ENCODE data around the gene CLDN10.

CLDN10 gene

GRCh38 chr13:95553581-95554385 is 1.3 kb downstream of the CLDN10 start:
- Histone ChIP-seq H3K9me3 (no peaks in the 10 kb centered on the region), H3K27ac (no peak overlapping the region), H3K27me3 (peaks cover 0 to 43% of the 10 kb centered on the region in 2 donors), H3K4me1 (peaks cover 0 to 15% (median 8%) of the 10 kb centered on the region in 4 donors), H3K36me3 (no peaks in the 10 kb centered on the region), H3K4me3 (no peak overlapping the region)
- TF ChIP-seq CTCF (IDR thresholded peaks at IDR 0.05), result no peak
- intact Hi-C loops (cut with DNase I; ENCODE audit: low total_unique reads), result no loop called here
- DNase-seq, result no peak

GRCh38 chr13:95557013-95557412 is 4.5 kb downstream of the CLDN10 start:
- Histone ChIP-seq H3K4me3 (no peak overlapping the region), H3K4me1 (peaks cover 0 to 15% (median 8%) of the 10 kb centered on the region in 4 donors), H3K36me3 (no peaks in the 10 kb centered on the region), H3K27ac (no peak overlapping the region), H3K27me3 (peaks cover 0 to 30% of the 10 kb centered on the region in 2 donors), H3K9me3 (no peaks in the 10 kb centered on the region)
- intact Hi-C loops (cut with DNase I; ENCODE audit: low total_unique reads), result no loop called here
- no peak for DNase-seq
- no peak for TF ChIP-seq CTCF (IDR thresholded peaks at IDR 0.05)

GRCh38 chr13:95559100-95559499 is 6.6 kb downstream of the CLDN10 start:
- DNase-seq, result no peak
- TF ChIP-seq CTCF (IDR thresholded peaks at IDR 0.05), result no peak
- Histone ChIP-seq H3K36me3 (no peaks in the 10 kb centered on the region), H3K27ac (no peak overlapping the region), H3K9me3 (no peaks in the 10 kb centered on the region), H3K27me3 (peaks cover 0 to 9% of the 10 kb centered on the region in 2 donors), H3K4me3 (no peak overlapping the region), H3K4me1 (no peaks in the 10 kb centered on the region)
- intact Hi-C loops (cut with DNase I; ENCODE audit: low total_unique reads), result no loop called here

- intact Hi-C loops (cut with DNase I; ENCODE audit: low total_unique reads), result no loop called here
- Histone ChIP-seq H3K36me3 (no peaks in the 10 kb centered on the region), H3K9me3 (no peaks in the 10 kb centered on the region), H3K27ac (no peak overlapping the region), H3K4me3 (no peak overlapping the region), H3K27me3 (peaks cover 0 to 5% of the 10 kb centered on the region in 2 donors), H3K4me1 (no peaks in the 10 kb centered on the region)
- TF ChIP-seq CTCF (IDR thresholded peaks at IDR 0.05), result no peak
- no peak for DNase-seq
Measured at GRCh38 chr13:95560387-95560786, 7.9 kb downstream of the CLDN10 start.

GRCh38 chr13:95564091-95564490 is 11.6 kb downstream of the CLDN10 start:
- intact Hi-C loops (cut with DNase I; ENCODE audit: low total_unique reads), result no loop called here
- H3K9me3 ChIP-seq, result no peaks in the 10 kb centered on the region
- no peak overlapping the region for H3K4me3 ChIP-seq
- no peak for DNase-seq
- H3K27me3 ChIP-seq, result peaks cover 0 to 4% of the 10 kb centered on the region in 2 donors
- H3K27ac ChIP-seq, result no peak overlapping the region
- no peak for TF ChIP-seq CTCF (IDR thresholded peaks at IDR 0.05)
- no peaks in the 10 kb centered on the region for H3K36me3 ChIP-seq
- no peaks in the 10 kb centered on the region for H3K4me1 ChIP-seq
